GM12873 (cell line): ENCODE data around the gene HECTD4.

Source experiments
- TF ChIP-seq, protein P1 (sequence below): IDR thresholded peaks from 2 replicates; pipeline ENCODE4 v1.5.1; 2012; ENCODE audit warnings: low read depth, mild to moderate bottlenecking, moderate library complexity, low read length, control low read depth; ENCODE audit not compliant: insufficient read depth; ENCODE audit errors: missing control alignments

Gene HECTD4

DNA sequence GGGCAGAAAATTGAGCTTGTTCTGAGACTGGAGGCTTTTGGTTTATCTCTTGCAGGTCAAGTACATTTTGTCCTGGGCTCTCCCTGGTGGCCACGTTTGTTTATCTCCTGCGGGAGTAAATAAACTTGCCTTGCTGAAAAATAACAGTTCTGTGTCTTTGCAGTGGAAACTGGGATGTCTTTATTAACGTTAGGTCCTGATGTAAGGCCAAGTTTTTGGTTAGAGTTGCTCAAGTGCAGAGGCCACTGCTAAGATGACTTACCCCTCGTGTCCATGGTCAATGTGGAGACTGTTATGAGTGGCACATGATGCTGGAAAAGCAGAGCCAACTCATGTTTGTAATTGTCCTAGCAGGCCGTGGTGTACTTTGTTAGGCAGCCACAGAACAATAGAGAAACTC lies 40.3 kb upstream of the HECTD4 start:
- TF ChIP-seq, protein P1, sequence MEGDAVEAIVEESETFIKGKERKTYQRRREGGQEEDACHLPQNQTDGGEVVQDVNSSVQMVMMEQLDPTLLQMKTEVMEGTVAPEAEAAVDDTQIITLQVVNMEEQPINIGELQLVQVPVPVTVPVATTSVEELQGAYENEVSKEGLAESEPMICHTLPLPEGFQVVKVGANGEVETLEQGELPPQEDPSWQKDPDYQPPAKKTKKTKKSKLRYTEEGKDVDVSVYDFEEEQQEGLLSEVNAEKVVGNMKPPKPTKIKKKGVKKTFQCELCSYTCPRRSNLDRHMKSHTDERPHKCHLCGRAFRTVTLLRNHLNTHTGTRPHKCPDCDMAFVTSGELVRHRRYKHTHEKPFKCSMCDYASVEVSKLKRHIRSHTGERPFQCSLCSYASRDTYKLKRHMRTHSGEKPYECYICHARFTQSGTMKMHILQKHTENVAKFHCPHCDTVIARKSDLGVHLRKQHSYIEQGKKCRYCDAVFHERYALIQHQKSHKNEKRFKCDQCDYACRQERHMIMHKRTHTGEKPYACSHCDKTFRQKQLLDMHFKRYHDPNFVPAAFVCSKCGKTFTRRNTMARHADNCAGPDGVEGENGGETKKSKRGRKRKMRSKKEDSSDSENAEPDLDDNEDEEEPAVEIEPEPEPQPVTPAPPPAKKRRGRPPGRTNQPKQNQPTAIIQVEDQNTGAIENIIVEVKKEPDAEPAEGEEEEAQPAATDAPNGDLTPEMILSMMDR: no peak

DNA sequence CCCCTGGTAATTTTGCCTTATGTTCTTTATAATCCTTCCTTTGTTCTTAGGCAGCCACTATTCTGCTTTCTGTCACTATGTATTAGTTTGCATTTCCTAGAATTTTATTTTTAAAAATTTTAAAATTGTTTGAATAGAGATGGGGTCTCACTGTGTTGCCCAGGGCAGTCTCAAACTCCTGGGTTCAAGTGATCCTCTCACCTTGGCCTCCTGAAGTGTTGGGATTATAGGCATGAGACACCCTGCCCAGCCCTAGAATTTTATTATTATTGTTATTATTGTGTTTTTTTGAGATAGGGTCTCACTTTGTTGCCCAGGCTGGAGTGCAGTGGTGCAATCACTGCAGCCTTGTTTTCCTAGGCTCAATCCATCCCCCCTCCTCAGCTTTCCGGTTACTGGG lies 39.1 kb upstream of the HECTD4 start:
- TF ChIP-seq, protein P1: no peak

DNA sequence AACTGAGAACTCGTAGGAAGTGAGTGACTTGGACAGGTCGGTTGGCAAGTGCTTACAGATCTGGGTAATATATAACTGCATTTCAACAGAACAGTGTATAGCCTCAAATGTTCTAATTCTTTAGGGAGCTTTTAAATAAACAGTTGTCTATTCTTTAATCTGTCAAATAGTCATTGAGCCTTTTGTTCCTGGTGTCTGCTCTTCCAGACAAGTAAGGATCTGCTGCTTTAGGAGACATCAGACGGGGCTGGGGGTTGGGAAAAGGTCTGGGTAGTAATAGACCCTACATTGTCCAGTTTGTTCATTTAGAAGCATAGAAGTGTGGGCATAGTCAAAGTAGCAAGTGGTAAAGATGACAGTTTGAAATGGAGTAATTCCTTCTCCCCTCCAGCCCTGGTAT lies 38.5 kb upstream of the HECTD4 start:
- TF ChIP-seq, protein P1: no peak

DNA sequence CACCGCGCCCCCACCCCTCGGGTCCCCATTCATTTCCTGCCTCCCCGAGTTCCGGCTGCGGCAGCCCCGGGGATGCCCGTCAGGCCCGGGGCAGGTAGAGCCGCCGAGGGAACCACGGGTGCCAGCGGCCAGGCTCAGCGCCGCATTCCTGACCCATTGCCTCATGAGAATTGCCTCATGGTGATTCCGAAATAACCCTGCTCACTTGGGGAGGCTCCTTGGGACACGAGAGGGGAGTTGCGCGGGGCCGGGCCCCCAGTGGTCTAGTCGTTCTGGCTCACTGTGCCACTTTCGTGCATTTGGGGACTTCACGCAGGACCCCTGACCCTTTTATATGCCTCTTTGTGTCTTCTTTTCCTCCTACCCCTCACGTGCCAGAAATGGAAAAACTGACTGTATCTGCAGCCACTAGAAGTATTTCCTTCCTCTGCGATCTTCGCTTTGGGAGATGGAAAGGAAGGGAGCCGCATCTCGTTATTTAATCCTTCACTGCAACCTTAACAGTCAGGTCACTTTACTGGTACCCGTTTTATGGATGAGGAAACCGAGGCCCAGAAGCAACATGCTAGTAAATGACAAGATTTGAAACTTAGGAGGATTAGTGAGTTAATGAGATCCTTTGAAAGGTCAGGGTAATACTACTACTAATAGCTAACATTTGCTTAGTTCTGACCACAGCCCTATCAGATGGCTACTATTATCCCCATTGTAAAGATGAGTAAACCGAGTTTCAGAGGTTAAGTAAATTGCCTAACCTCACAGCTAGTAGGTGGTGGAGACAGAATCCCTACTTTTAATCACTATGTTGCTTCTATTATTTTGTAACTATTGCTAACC lies 37.3 kb upstream of the HECTD4 start:
- TF ChIP-seq, protein P1: no peak

DNA sequence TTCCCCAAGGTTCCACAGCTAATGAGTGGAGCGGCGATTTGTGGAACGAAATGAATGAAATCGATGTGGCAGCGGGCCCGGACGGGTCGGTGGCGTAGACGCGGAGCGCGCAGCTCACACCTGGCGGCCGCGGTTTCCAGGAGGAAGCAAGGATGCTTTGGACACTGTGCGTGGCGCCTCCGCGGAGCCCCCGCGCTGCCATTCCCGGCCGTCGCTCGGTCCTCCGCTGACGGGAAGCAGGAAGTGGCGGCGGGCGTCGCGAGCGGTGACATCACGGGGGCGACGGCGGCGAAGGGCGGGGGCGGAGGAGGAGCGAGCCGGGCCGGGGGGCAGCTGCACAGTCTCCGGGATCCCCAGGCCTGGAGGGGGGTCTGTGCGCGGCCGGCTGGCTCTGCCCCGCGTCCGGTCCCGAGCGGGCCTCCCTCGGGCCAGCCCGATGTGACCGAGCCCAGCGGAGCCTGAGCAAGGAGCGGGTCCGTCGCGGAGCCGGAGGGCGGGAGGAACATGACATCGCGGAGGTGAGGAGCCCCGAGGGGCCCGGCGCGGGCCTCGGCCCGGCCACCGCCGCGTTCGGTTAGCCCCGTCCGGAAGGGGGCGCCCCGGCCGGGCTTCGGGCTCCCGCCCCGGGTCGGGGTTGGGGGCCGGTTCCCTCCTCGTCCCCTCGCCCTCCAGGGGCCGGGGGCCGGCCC lies 36.5 kb upstream of the HECTD4 start, which contains the start of gene PTPN11:
TSS of gene PTPN11 (plus strand) at position 340 of the 689 bp plus-strand sequence. CDS start at position 505, 165 bp downstream.
- TF ChIP-seq, protein P1: peak; percentile 50

DNA sequence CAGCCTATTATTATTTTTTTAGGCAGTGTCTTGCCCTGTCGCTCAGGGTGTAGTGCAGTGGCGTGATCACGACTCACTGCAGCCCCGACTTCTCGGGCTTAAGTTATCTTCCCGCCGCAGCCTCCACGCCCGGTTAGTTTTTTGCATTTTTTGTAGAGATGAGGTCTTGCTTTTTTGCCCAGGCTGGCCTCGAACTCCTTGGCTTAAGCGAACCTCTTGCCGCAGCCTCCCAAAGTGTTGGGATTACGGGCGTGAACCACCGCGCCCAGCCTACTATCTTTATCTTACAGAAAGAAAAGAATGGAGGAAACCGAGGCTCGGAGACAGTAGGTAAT lies 36.0 kb upstream of the HECTD4 start:
- TF ChIP-seq, protein P1: no peak

DNA sequence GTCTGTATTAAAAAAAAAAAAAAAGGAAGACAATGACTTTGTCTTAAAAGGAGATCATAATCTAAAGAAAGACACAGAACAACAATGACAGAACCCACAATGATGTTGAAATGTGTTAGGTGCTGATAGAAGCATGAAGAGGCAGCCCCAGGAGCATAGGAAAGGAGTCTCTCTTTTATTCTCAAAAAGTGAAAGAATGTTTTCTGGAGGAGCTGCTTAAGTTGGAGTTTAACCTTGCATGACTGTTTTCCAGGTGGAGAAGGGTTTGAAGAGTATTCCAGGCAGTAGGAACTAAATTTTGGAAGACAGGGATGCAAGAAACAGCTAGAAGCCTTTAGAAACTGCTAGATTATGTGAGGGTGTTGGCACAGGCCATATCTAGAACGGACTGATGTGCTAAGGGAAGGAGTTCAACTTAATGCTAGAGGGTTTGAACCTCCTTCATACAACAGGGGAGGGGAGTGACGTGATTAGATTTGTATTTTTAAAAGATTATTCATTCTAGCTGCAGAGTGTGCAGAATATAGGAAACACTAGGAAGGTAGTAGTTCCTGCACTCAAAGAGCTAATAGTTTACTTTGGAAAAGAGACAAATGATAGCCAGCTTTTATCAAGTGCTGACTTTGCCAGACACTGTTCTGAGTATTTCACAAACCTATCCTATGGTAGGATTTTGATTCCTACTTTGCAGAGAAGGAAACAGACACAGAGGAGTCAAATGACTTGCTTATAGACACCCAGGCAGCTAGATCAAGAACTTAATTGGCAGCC lies 31.8 kb upstream of the HECTD4 start:
- TF ChIP-seq, protein P1: no peak
